GM18517 (cell line): ENCODE measurements around the gene CEP120.

Experiments
- ATAC-seq: cut with Tn5 transposase; IDR thresholded peaks from one replicate; pipeline ENCODE4 v1.9.1; 2021; ENCODE audit warnings: mild to moderate bottlenecking, moderate library complexity; ENCODE audit not compliant: unreplicated experiment

Gene CEP120

DNA sequence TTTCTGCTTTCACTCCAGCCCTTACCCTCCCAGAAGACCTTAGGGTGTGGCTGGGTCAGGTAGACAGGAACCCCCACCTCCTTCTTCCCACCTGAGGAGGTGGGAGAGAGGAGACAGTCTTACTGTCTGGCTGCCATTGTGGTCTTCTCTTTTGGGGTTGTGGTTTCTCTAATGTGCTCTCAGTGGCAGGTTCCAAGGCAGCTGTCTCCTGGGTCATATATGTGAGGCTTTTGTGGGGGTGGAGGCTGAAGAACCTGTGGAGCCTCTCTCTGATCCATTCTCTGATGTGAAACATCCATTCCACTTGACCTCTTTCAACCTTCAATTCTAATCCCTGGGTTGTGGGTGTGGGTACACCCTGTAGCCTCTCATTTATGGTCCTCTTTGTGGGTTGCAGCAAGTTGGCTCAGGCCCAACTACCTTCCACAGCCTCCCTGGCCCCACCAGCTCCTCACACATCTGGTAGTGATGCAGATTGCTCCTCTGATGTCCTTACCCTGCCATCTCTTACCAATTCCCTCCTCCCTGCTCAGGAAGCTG is 118.4 kb downstream of the CEP120 start:
- ATAC-seq: no peak

DNA sequence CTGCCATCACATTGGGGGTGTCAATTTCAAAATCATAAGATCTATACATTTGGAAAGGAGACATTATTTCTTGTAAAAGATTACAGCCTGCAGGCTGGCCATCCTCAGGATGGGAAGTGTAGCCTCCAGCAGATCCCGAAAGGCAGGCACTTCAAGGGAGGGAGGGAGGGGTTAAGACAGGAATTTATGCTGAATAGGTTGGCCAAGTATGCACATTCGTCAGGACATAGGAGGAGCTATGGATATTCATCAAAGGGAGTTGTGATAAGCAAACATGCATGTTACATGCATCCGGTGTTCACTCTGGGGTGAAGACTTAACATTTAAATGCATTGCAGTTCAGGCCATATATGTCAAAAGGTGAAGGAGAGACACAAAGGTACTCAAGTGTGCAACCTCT is 119.4 kb downstream of the CEP120 start:
- no peak for ATAC-seq

DNA sequence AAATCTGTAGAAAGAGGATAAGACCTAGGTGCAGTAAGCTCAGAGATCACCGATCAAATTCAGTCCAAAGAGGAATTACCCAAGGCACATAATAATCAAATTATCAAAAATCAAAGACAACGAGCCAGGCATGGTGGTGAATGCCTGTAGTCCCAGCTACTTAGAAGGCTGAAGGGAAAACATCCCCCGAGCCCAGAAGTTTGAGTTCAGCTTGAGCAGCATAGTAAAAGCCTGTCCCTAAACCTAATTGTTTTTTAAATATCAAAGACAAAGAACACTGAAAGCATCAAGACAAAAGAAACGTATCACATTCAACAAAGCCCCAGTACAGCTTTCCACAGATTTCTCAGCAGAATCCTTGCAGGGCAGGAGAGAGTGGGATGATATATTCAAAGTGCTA is 122.9 kb downstream of the CEP120 start:
- ATAC-seq: no peak

DNA sequence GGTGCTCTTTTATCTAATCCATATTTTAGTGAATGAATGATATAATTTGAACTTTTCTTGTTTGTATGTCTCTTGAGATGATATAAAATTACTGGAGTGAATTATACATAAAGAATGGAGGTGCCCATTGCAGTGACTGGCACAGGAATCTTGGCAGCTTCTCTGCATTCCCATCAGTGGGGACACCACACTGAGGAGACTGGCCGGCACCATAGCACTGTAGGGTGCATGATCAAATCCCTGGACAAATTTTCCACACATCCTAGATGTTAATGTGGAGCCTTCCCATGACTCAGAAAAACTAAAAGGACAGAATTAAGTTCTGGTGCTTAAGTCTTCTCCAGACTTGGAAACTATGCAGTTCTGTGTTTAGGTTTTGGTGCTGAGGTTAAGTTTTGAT is 124.1 kb downstream of the CEP120 start:
- no peak for ATAC-seq

DNA sequence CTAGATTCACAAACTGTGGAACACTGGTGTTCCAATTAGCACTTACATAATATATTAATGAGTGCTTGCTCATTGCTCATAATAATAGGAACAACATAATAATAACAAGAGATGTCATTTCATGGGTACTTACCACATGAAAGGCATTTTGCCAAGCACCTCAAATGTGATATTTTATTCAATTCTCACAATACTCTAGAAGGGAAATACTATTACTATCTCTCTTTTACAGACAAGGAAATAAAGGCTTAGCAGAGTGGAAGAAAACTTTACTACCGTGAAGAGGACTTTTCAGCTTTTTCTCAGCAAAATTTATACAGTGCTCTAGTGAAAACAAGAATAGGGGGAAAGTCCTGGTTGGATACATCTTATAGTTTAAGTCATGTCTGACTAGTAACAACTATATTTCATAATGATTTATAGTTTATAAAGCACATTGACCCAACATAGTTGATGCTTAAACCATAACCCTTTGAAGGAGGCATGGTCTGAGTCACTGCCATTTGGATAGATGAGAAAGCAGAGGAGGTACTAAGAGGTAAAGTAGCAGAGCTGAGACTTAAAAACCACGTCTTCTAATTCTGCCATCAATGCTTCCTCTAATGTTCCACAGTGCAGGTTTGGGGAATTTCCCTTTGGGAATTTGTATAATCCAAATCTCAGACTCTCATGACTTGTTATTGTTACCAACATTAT is 124.7 kb downstream of the CEP120 start:
- ATAC-seq: no peak

DNA sequence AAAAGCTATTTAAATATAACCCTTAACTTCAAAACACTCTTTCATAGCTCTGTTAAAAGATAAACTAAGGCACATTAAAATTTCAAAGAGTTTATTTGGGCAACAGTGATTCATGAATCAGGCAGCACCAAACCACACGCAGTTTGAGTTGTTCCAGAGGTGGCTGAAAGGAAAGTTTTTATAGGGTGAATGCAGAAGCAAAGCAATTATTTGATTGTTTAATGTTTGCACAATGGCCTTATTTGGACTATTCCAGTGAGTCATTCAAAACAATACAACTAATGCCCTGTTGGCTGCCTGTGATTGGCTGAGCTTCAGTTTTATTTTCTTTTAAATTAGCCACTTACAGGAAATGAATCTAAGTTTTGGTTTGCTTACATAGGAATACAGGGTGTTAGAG is 125.3 kb downstream of the CEP120 start:
- ATAC-seq: no peak

DNA sequence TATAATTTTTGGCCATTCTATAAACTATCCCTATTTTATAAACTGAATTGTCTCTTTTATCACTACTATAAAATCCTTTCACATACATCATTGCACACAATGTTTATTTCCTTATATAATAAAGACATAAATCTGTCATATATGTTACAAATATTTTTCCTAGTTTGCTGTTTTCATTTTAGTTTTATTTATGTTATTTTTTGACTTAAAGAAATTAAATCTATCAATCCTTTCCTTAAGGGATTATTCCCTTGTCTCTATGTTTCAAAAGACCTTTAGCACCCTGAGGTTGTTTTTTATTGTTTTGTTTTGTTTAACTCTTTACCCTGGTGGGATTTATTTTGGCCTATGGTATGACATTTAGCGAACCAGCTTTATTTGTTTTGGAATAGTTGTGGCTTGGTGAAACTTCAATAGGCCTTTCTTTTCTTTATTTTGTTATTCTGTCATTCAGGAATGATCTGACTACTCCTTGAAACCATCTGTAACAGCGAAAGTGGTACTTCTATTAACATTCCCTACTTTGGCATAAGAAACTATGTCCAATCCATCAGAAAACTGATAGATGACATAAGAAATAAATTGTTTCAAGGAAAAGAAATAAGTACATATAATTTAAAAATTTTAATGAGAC is 125.9 kb downstream of the CEP120 start:
- ATAC-seq: no peak
